HepG2 (cell line): ENCODE measurements around the gene PSENEN. TPM values are rescaled to one million over a fixed set of nuclear protein-coding genes. Genes with fewer than 3 reads are reported as not detected.

Experiments used
- CEBPB ChIP-seq: IDR thresholded peaks from 2 replicates; pipeline ENCODE4 v1.6.1; 2011; ENCODE audit warnings: low read depth, low read length, improper control_type of control experiment, borderline replicate concordance
- DDIT3 ChIP-seq: sonication (generic); formaldehyde crosslinking; IDR thresholded peaks from 2 replicates; pipeline ENCODE4 v1.4.0; 2020; ENCODE audit warnings: mild to moderate bottlenecking, missing genetic modification reagents
- KDM5B ChIP-seq: sonication (generic); formaldehyde crosslinking; IDR thresholded peaks from 2 replicates; pipeline ENCODE4 v1.4.0; 2020; ENCODE audit warnings: missing genetic modification reagents, mild to moderate bottlenecking, borderline replicate concordance
- NFATC3 ChIP-seq: sonication (generic); formaldehyde crosslinking; IDR thresholded peaks from 2 replicates; pipeline ENCODE4 v1.5.1; 2020; ENCODE audit warnings: mild to moderate bottlenecking, missing genetic modification reagents
- NR1H2 ChIP-seq: sonication (generic); formaldehyde crosslinking; IDR thresholded peaks from 2 replicates; pipeline ENCODE4 v1.8.1; 2022; ENCODE audit warnings: low read depth, missing genetic modification reagents, borderline replicate concordance
- TFAP4 ChIP-seq: sonication (generic); IDR thresholded peaks from 2 replicates; pipeline ENCODE4 v1.6.1; 2016; ENCODE audit warnings: low read depth, borderline replicate concordance
- TP53 ChIP-seq: sonication (generic); formaldehyde crosslinking; conservative IDR thresholded peaks from 2 replicates; pipeline ENCODE4 v1.4.0; 2020; ENCODE audit warnings: missing genetic modification reagents
- XBP1 ChIP-seq: sonication (generic); formaldehyde crosslinking; IDR thresholded peaks from 2 replicates; pipeline ENCODE4 v1.5.0; 2020; ENCODE audit warnings: missing genetic modification reagents
- ZBTB38 ChIP-seq: sonication (generic); formaldehyde crosslinking; IDR thresholded peaks from 2 replicates; pipeline ENCODE4 v1.5.1; 2020; ENCODE audit warnings: mild to moderate bottlenecking, missing genetic modification reagents
- ZNF160 ChIP-seq: sonication (generic); formaldehyde crosslinking; IDR thresholded peaks from 2 replicates; pipeline ENCODE4 v1.8.0; 2022; ENCODE audit warnings: mild to moderate bottlenecking, inconsistent platforms, missing genetic modification reagents
- ZNF224 ChIP-seq: sonication (generic); formaldehyde crosslinking; IDR thresholded peaks from 2 replicates; pipeline ENCODE4 v1.5.0; 2020; ENCODE audit warnings: mild to moderate bottlenecking, missing genetic modification reagents
- ZNF318 ChIP-seq: sonication (generic); formaldehyde crosslinking; IDR thresholded peaks from 2 replicates; pipeline ENCODE4 v1.4.0; 2020; ENCODE audit warnings: mild to moderate bottlenecking, missing genetic modification reagents
- ZNF33B ChIP-seq: sonication (generic); formaldehyde crosslinking; IDR thresholded peaks from 2 replicates; pipeline ENCODE4 v1.5.1; 2020; ENCODE audit warnings: mild to moderate bottlenecking, missing genetic modification reagents
- ZNF549 ChIP-seq: sonication (generic); formaldehyde crosslinking; IDR thresholded peaks from 2 replicates; pipeline ENCODE4 v1.5.0; 2020; ENCODE audit warnings: missing genetic modification reagents
- ZNF598 ChIP-seq: sonication (generic); formaldehyde crosslinking; IDR thresholded peaks from 2 replicates; pipeline ENCODE4 v1.5.1; 2020; ENCODE audit warnings: mild to moderate bottlenecking, missing genetic modification reagents, borderline replicate concordance
- polyA plus RNA-seq, 8 experiments: library from polyadenylated mRNA; depleted of rRNA in 3 of 8; stranded (reverse) in 7 of 8; unstranded in 1 of 8; fragments of >200 nt; fragmentation: Illumina TruSeq in 4 of 8; extraction: Trizol in 4 of 8; gene quantifications; 2 replicates each; pipeline versions ENCODE4 v1.2.1 to v1.2.3, GENCODE V29; 2011 to 2016; ENCODE audit warnings: low read depth in 4 of 8, missing spikeins in 1 of 8, mixed read lengths in 1 of 8; ENCODE audit not compliant: insufficient read depth in 1 of 8
- total RNA-seq, 5 experiments: library from RNA; depleted of rRNA; stranded (reverse); fragments of >200 nt; fragmentation: Illumina TruSeq; extraction: Trizol; gene quantifications; 2 replicates each; pipeline ENCODE4 v1.2.3, GENCODE V29; 2016; ENCODE audit warnings: low read depth in 1 of 5
- TF ChIP-seq, protein P1 (sequence below): sonication (generic); formaldehyde crosslinking; IDR thresholded peaks from 2 replicates; pipeline ENCODE4 v1.8.0; 2022; ENCODE audit warnings: missing genetic modification reagents, mild to moderate bottlenecking, inconsistent platforms, borderline replicate concordance

PSENEN gene
- total and polyA plus RNA-seq, 2 of the 13 experiments (the other 11 are each of a cell fraction or from before 2014, with no cell fraction given), result 16.9 to 34.2 TPM

GRCh38 chr19:35748106-35749020 lies 2.9 kb downstream of the PSENEN start, which contains the start of gene LIN37 (continued):
- no peak for TF ChIP-seq ZNF318 (CRISPR knock-in tag)
- no peak for TF ChIP-seq NFATC3 (CRISPR knock-in tag)
- 0 out of 2 replicates have a peak, but pooled peaks have one; percentile 40 for TF ChIP-seq TP53 (CRISPR knock-in tag)
- no peak for TF ChIP-seq ZNF160 (CRISPR knock-in tag)
- TF ChIP-seq, protein P1, sequence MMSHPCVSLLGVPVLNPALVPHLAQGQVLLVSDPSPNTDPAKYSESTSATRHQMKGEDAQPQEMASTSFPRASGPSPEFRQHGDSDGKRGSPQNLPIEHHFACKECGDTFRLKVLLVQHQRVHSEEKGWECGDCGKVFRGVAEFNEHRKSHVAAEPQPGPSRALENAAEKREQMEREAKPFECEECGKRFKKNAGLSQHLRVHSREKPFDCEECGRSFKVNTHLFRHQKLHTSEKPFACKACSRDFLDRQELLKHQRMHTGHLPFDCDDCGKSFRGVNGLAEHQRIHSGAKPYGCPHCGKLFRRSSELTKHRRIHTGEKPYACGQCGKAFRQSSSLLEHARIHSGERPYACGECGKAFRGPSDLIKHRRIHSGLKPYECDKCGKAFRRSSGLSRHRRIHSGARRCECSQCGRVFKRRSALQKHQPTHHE (CRISPR knock-in tag), result 0 out of 2 replicates have a peak, but pooled peaks have one; percentile 42
- no peak for TF ChIP-seq ZNF549 (CRISPR knock-in tag)
- 0 out of 2 replicates have a peak, but pooled peaks have one; percentile 36 for TF ChIP-seq ZBTB38 (CRISPR knock-in tag)
- peak; percentile 97 for TF ChIP-seq CEBPB
- TF ChIP-seq ZNF33B (CRISPR knock-in tag), result peak; percentile 32; the same call in 1 of the 2 replicates
- 0 out of 2 replicates have a peak, but pooled peaks have one; percentile 3 for TF ChIP-seq TFAP4
- TF ChIP-seq NR1H2 (CRISPR knock-in tag), result no peak
- 0 out of 2 replicates have a peak, but pooled peaks have one; percentile 37 for TF ChIP-seq ZNF598
- no peak; the same call in 1 of the 2 replicates for TF ChIP-seq KDM5B (CRISPR knock-in tag)
- 0 out of 2 replicates have a peak, but pooled peaks have one; percentile 57 for TF ChIP-seq ZNF224 (CRISPR knock-in tag)
- no peak for TF ChIP-seq XBP1
- TF ChIP-seq DDIT3, result no peak
